CD14-positive monocyte (primary cell): ENCODE measurements around the gene DNAJB8. TPM values are rescaled to one million over a fixed set of nuclear protein-coding genes. Genes with fewer than 3 reads are reported as not detected.
A peak's percentile ranks its signal among the peaks of the same experiment; 100 is the strongest.

Source experiments
- DNase-seq, 3 donors: peaks; one replicate each; pipeline ENCODE4 v3.0.0-alpha.2; 2011 to 2022
- H2AFZ ChIP-seq: 2 replicates; pipeline ENCODE4 v1.6.0; 2012; ENCODE audit warnings: mild to moderate bottlenecking, low read depth, low read length, inconsistent platforms; ENCODE audit not compliant: insufficient read depth, poor library complexity, severe bottlenecking
- H3K27ac ChIP-seq, 2 donors: 1 replicate in 1 of 2; 2 replicates in 1 of 2; pipeline ENCODE4 v1.5.1; 2012 to 2013; ENCODE audit warnings: low read length in 2 of 2, control low read depth in 1 of 2, inconsistent platforms in 1 of 2, low read depth in 1 of 2, mild to moderate bottlenecking in 1 of 2
- H3K27me3 ChIP-seq, 2 donors: one replicate each; pipeline versions ENCODE4 v1.6.0 to v1.6.1; 2011 to 2013; ENCODE audit warnings: low read length in 2 of 2; ENCODE audit not compliant: control insufficient read depth in 2 of 2, insufficient read depth in 2 of 2
- H3K36me3 ChIP-seq, 2 donors: replicated peaks in 1 of 2; 1 replicate in 1 of 2; 2 replicates in 1 of 2; pipeline versions ENCODE4 v1.5.1 to v1.6.1; 2012 to 2013; ENCODE audit warnings: low read length in 2 of 2, control low read depth in 1 of 2, inconsistent platforms in 1 of 2, mild to moderate bottlenecking in 1 of 2; ENCODE audit not compliant: insufficient read depth in 2 of 2, control insufficient read depth in 1 of 2
- H3K4me1 ChIP-seq, 2 donors: 1 replicate in 1 of 2; 2 replicates in 1 of 2; pipeline versions ENCODE4 v1.5.1 to v1.6.1; 2012 to 2013; ENCODE audit warnings: low read length in 2 of 2, control low read depth in 1 of 2, inconsistent platforms in 1 of 2, mild to moderate bottlenecking in 1 of 2, moderate library complexity in 1 of 2; ENCODE audit not compliant: insufficient read depth in 2 of 2, control insufficient read depth in 1 of 2
- H3K4me2 ChIP-seq: replicated peaks from 2 replicates; pipeline ENCODE3; 2012; ENCODE audit warnings: low read length, moderate library complexity, mild to moderate bottlenecking; ENCODE audit not compliant: poor library complexity, severe bottlenecking; ENCODE audit errors: extremely low read depth
- H3K4me3 ChIP-seq, 3 experiments: fragments of 200-600 bp in 1 of 3; sonication (generic) in 1 of 3; replicated peaks in 1 of 3; 1 replicate in 2 of 3; 2 replicates in 1 of 3; pipeline ENCODE4 v1.5.1; 2011 to 2013; ENCODE audit warnings: low read length in 3 of 3, mild to moderate bottlenecking in 3 of 3, control low read depth in 2 of 3, low read depth in 2 of 3, inconsistent platforms in 1 of 3, moderate library complexity in 1 of 3
- H3K79me2 ChIP-seq: 2 replicates; pipeline ENCODE4 v1.6.0; 2012; ENCODE audit warnings: mild to moderate bottlenecking, control low read depth, inconsistent platforms, low read length, moderate library complexity; ENCODE audit not compliant: insufficient read depth
- H3K9ac ChIP-seq: 2 replicates; pipeline ENCODE4 v1.6.0; 2017; ENCODE audit warnings: low read length, mild to moderate bottlenecking; ENCODE audit not compliant: insufficient read depth, poor library complexity, severe bottlenecking
- H3K9me3 ChIP-seq, 2 donors: replicated peaks in 1 of 2; 1 replicate in 1 of 2; 2 replicates in 1 of 2; pipeline versions ENCODE4 v1.5.1 to v1.6.1; 2012 to 2013; ENCODE audit warnings: low read length in 2 of 2, control low read depth in 1 of 2; ENCODE audit not compliant: control insufficient read depth in 1 of 2, insufficient read depth in 1 of 2
- H4K20me1 ChIP-seq: 2 replicates; pipeline ENCODE4 v1.6.0; 2012; ENCODE audit warnings: mild to moderate bottlenecking, low read length, control low read depth, moderate library complexity; ENCODE audit not compliant: insufficient read depth
- H3K27ac Mint-ChIP-seq, 7 donors: one replicate each; pipeline ENCODE4 v1.8.0; 2020; ENCODE audit warnings: mild to moderate bottlenecking in 7 of 7, mixed read lengths in 7 of 7, moderate library complexity in 6 of 7, inconsistent platforms in 2 of 7
- H3K27me3 Mint-ChIP-seq, 3 donors: one replicate each; pipeline ENCODE4 v1.8.0; 2021 to 2022; ENCODE audit warnings: low read depth in 3 of 3, mild to moderate bottlenecking in 3 of 3, mixed read lengths in 3 of 3, moderate library complexity in 3 of 3, inconsistent platforms in 1 of 3
- H3K36me3 Mint-ChIP-seq, 2 donors: one replicate each; pipeline ENCODE4 v1.8.0; 2020; ENCODE audit warnings: mixed read lengths in 2 of 2, inconsistent platforms in 1 of 2, mild to moderate bottlenecking in 1 of 2
- H3K4me1 Mint-ChIP-seq: one replicate; pipeline ENCODE4 v1.8.0; 2020; ENCODE audit warnings: mild to moderate bottlenecking, mixed read lengths
- H3K4me3 Mint-ChIP-seq, 2 donors: one replicate each; pipeline ENCODE4 v1.8.0; 2020; ENCODE audit warnings: mild to moderate bottlenecking in 2 of 2, mixed read lengths in 2 of 2, moderate library complexity in 1 of 2
- H3K9me3 Mint-ChIP-seq, 7 donors: one replicate each; pipeline ENCODE4 v1.8.0; 2020 to 2022; ENCODE audit warnings: mixed read lengths in 7 of 7, mild to moderate bottlenecking in 6 of 7, moderate library complexity in 6 of 7, inconsistent platforms in 2 of 7
- CTCF ChIP-seq: fragments of 200-600 bp; IDR thresholded peaks from one replicate; pipeline ENCODE4 v1.8.0; 2022; ENCODE audit warnings: antibody characterized with exemption, mild to moderate bottlenecking
- whole genome bisulfite sequencing: methylation state at CpG from one replicate; pipeline ENCODE4 v1.1.5; 2013; ENCODE audit warnings: missing lambda C conversion rate; ENCODE audit not compliant: insufficient coverage; 5-methylcytosine and 5-hydroxymethylcytosine counted together
- intact Hi-C, 2 donors: fragments of 100-400 bp; cut with micrococcal nuclease; formaldehyde crosslinking; loops; one replicate each; pipeline versions ENCODE4 v1.15.0 to v1.15.1; 2023
- polyA plus RNA-seq, 3 donors: library from polyadenylated mRNA; depleted of rRNA in 1 of 3; unstranded in 2 of 3; stranded (reverse) in 1 of 3; fragments of 300-500 nt in 2 of 3; fragments of >200 nt in 1 of 3; fragmentation: Illumina TruSeq in 2 of 3; gene quantifications; 1 replicate in 2 of 3; 2 replicates in 1 of 3; pipeline ENCODE4 v1.2.3, GENCODE V29; 2012 to 2021

DNAJB8 gene
- polyA plus RNA-seq, 3 donors: not detected

- Histone ChIP-seq H3K4me2 (no peak overlapping the region), H3K4me3 (no peak overlapping the region)
- no peak overlapping the region for H3K27ac Mint-ChIP-seq
Observed at GRCh38 chr3:128505771-128506170, 39.1 kb upstream of the DNAJB8 start.

GRCh38 chr3:128504963-128505730 is 38.5 kb upstream of the DNAJB8 start:
- Histone ChIP-seq H3K9me3 (no peaks in the 10 kb centered on the region), H3K9ac (no peak overlapping the region), H3K27ac (no peak overlapping the region), H3K79me2 (no peaks in the 10 kb centered on the region), H4K20me1 (no peaks in the 10 kb centered on the region), H3K4me1 (no peaks in the 10 kb centered on the region), H3K36me3 (no peaks in the 10 kb centered on the region), H2AFZ (no peak overlapping the region), H3K4me2 (no peak overlapping the region), H3K4me3 (no peak overlapping the region), H3K27me3 (no peaks in the 10 kb centered on the region)
- no peak for TF ChIP-seq CTCF
- DNase-seq: no peak
- Mint-ChIP-seq H3K4me3 (no peak overlapping the region), H3K27ac (peak overlapping the region in 1 of 7 donors; percentile 64), H3K36me3 (no peaks in the 10 kb centered on the region), H3K4me1 (peaks cover 3% of the 10 kb centered on the region), H3K27me3 (peaks cover 2 to 16% (median 5%) of the 10 kb centered on the region in 3 donors), H3K9me3 (peaks cover 0 to 7% (median 2%) of the 10 kb centered on the region in 7 donors)
- intact Hi-C loops: no loop called here
- WGBS: 78% methylated on average over 3 of the region's 12 CpGs

More at GRCh38 chr3:128505771-128506170, 39.1 kb upstream of the DNAJB8 start:
- H3K4me1 Mint-ChIP-seq: peaks cover 3% of the 10 kb centered on the region
- TF ChIP-seq CTCF: no peak
- H2AFZ ChIP-seq: no peak overlapping the region
- H4K20me1 ChIP-seq: no peaks in the 10 kb centered on the region
- H3K79me2 ChIP-seq: no peaks in the 10 kb centered on the region
- H3K9ac ChIP-seq: no peak overlapping the region
- intact Hi-C loops: no loop called here
- no peaks in the 10 kb centered on the region for H3K27me3 ChIP-seq
- no peaks in the 10 kb centered on the region for H3K9me3 ChIP-seq
- peaks cover 2 to 7% (median 2%) of the 10 kb centered on the region in 7 donors for H3K9me3 Mint-ChIP-seq
- DNase-seq: peak in 1 of 3 donors; percentile 50
- H3K27ac ChIP-seq: no peak overlapping the region
- peaks cover 2 to 13% (median 5%) of the 10 kb centered on the region in 3 donors for H3K27me3 Mint-ChIP-seq
- H3K36me3 Mint-ChIP-seq: no peaks in the 10 kb centered on the region
- no peaks in the 10 kb centered on the region for H3K4me1 ChIP-seq
- WGBS: 100% methylated on average over 3 of the region's 3 CpGs
- H3K4me3 Mint-ChIP-seq: no peak overlapping the region
- no peaks in the 10 kb centered on the region for H3K36me3 ChIP-seq
